Measurements from ENCODE around the gene AFG3L2. TPM values are rescaled to one million over a fixed set of nuclear protein-coding genes. Genes with fewer than 3 reads are reported as not detected.

AFG3L2 gene
- total RNA-seq, 1 experiment from 2014 or later, result 73.5 TPM

DNA sequence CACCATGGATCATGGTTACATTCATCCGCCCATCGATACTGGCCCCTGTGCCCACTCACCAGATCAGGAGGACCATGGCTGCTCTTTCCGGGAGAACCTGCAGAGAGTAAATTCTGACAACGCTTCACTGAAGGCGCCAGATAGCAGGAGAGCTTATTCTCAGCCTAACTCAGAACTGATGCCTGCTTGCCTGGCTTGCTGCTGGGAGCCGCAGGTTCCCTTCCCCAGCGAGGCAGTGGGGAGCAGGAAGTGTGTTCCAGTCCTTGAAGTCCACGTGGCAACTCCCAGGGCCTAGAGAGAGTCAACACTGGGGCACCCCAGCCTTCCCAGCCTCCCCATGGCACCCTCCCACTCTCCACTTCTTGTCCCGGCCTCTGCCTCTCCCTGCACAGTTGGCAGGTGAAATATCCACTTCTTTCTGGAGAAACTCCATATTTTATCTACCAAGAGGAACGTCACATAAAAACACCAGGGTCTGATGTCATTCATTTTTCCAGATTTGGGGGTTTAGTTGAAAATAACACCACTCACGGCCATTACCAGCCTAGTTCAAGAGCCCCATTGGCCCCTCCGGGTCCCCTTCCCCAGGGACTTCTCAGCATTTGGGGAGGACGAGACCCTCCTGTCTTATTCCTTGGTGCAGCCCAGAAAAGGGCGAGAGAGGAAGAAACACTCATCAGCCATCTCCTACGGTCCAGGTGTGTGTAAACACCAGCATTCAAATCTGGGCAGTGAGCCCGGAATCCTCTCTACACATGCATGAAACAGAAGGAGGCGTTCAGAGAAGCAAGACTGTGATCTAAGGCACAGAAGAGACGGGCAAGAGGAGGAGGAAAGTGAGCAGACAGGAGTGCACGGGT lies 72.4 kb downstream of the AFG3L2 start:
- Histone ChIP-seq H3K14ac (ENCODE audit: insufficient read depth, low read length) (no peak overlapping the region; the same call in 1 of the 2 replicates), H4K20me1 (ENCODE audit: control insufficient read depth, insufficient read depth, insufficient read length) (no peaks in the 10 kb centered on the region), H3K56ac (ENCODE audit: insufficient read length, low read depth, low read length) (no peak overlapping the region), H3K9me3 (ENCODE audit: control insufficient read depth, low read depth, low read length) (no peaks in the 10 kb centered on the region), H3T11ph (ENCODE audit: low read length) (no peak overlapping the region), H3K23ac (ENCODE audit: insufficient read length, low read depth, low read length) (no peak overlapping the region), H2BK20ac (ENCODE audit: low read depth, low read length, poor library complexity, severe bottlenecking) (no peak overlapping the region), H3K4me2 (ENCODE audit: insufficient read depth, insufficient read length, low read length) (no peak overlapping the region), H2AK5ac (ENCODE audit: insufficient read length, low read length) (no peak overlapping the region), H2BK5ac (ENCODE audit: insufficient read length, low read length) (no peak overlapping the region), H2BK12ac (ENCODE audit: insufficient read length, low read depth, low read length) (no peak overlapping the region), H2AFZ (ENCODE audit: low read length) (no peak overlapping the region), H3K4ac (ENCODE audit: low read depth, low read length) (no peak overlapping the region), H3K27ac (ENCODE audit: insufficient read length, low read depth, low read length) (no peak overlapping the region), H3K79me1 (ENCODE audit: insufficient read depth, low read depth, low read length, poor library complexity, severe bottlenecking) (no peaks in the 10 kb centered on the region), H3K79me2 (ENCODE audit: insufficient read depth, low read length) (no peaks in the 10 kb centered on the region), H3K27me3 (ENCODE audit: insufficient read depth, low read length) (peaks cover 7% of the 10 kb centered on the region; the same call in 1 of the 2 replicates), H2BK120ac (ENCODE audit: low read depth, low read length, poor library complexity, severe bottlenecking) (no peak overlapping the region), H4K91ac (ENCODE audit: insufficient read length, low read depth, low read length) (no peak overlapping the region), H3K4me1 (ENCODE audit: insufficient read depth, low read length) (peaks cover 4% of the 10 kb centered on the region; the same call in 1 of the 2 replicates), H2BK15ac (ENCODE audit: low read depth, low read length) (no peak overlapping the region), H4K8ac (replicated peaks; ENCODE audit: insufficient read length, low read depth, low read length) (no peak overlapping the region), H3K9ac (ENCODE audit: extremely low read depth, insufficient read length, low read length) (no peak overlapping the region), H3K18ac (ENCODE audit: insufficient read length, low read depth, low read length) (no peak overlapping the region), H4K5ac (ENCODE audit: insufficient read length, low read depth, low read length) (no peak overlapping the region), H3K23me2 (ENCODE audit: insufficient read length, low read depth, low read length, poor library complexity, severe bottlenecking) (peaks cover 14% of the 10 kb centered on the region)
- TF ChIP-seq, protein P1, sequence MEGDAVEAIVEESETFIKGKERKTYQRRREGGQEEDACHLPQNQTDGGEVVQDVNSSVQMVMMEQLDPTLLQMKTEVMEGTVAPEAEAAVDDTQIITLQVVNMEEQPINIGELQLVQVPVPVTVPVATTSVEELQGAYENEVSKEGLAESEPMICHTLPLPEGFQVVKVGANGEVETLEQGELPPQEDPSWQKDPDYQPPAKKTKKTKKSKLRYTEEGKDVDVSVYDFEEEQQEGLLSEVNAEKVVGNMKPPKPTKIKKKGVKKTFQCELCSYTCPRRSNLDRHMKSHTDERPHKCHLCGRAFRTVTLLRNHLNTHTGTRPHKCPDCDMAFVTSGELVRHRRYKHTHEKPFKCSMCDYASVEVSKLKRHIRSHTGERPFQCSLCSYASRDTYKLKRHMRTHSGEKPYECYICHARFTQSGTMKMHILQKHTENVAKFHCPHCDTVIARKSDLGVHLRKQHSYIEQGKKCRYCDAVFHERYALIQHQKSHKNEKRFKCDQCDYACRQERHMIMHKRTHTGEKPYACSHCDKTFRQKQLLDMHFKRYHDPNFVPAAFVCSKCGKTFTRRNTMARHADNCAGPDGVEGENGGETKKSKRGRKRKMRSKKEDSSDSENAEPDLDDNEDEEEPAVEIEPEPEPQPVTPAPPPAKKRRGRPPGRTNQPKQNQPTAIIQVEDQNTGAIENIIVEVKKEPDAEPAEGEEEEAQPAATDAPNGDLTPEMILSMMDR (conservative IDR thresholded peaks at IDR 0.05), result no peak
- Mint-ChIP-seq H3K4me1 (peaks cover 23 to 28% of the 10 kb centered on the region in 2 experiments), H3K27me3 (ENCODE audit: low read depth) (peaks cover 31% of the 10 kb centered on the region), H3K9me3 (no peaks in the 10 kb centered on the region; a peak in 1 of 5 replicates), H3K4me3 (no peak overlapping the region; a peak in 1 of 5 replicates), H3K36me3 (ENCODE audit: insufficient read depth in 1 of 3, low read depth in 3 of 3) (peaks cover 3 to 4% (median 3%) of the 10 kb centered on the region in 3 experiments), H3K27ac (no peak overlapping the region)
- no peak for DNase-seq
- no CpG with 5 or more reads among the region's 19 CpGs for WGBS (ENCODE audit: extremely low coverage, insufficient read length, low lambda C conversion rate)
